Tibial nerve (tissue), 4 donors: ENCODE results near the gene PRXL2B. TPM values are rescaled to one million over a fixed set of nuclear protein-coding genes. Genes with fewer than 3 reads are reported as not detected.
A peak's percentile ranks its signal among the peaks of the same experiment; 100 is the strongest.

Experiments used
- DNase-seq, 2 donors: peaks; one replicate each; pipeline ENCODE4 v3.0.0-alpha.2; 2019; ENCODE audit warnings: low spot score in 2 of 2
- H3K27ac ChIP-seq, 4 donors: fragments of 200-600 bp; sonication (generic) in 3 of 4; one replicate each; pipeline ENCODE4 v1.5.1; 2017 to 2019; ENCODE audit warnings: mild to moderate bottlenecking in 1 of 4
- H3K27me3 ChIP-seq, 2 donors: fragments of 200-600 bp; sonication (generic) in 1 of 2; one replicate each; pipeline versions ENCODE4 v1.5.1 to v1.6.0; 2017 to 2019
- H3K36me3 ChIP-seq, 3 donors: fragments of 200-600 bp; sonication (generic); one replicate each; pipeline ENCODE4 v1.5.1; 2018 to 2019
- H3K4me1 ChIP-seq, 4 donors: fragments of 200-600 bp; sonication (generic) in 3 of 4; one replicate each; pipeline ENCODE4 v1.5.1; 2017 to 2019
- H3K4me3 ChIP-seq, 4 donors: fragments of 200-600 bp; sonication (generic) in 3 of 4; one replicate each; pipeline ENCODE4 v1.5.1; 2017 to 2019; ENCODE audit warnings: mild to moderate bottlenecking in 1 of 4, moderate library complexity in 1 of 4
- H3K9me3 ChIP-seq, 4 donors: fragments of 200-600 bp; sonication (generic) in 3 of 4; one replicate each; pipeline ENCODE4 v1.5.1; 2017 to 2019
- EP300 ChIP-seq, 2 donors: sonication (generic); formaldehyde crosslinking; IDR thresholded peaks; one replicate each; pipeline ENCODE4 v1.6.1; 2017; ENCODE audit warnings: antibody characterized with exemption in 2 of 2, mild to moderate bottlenecking in 1 of 2
- POLR2A ChIP-seq, 2 donors: fragments of 450-650 bp; IDR thresholded peaks; one replicate each; pipeline ENCODE4 v1.6.1; 2017; ENCODE audit warnings: antibody characterized with exemption in 2 of 2, mild to moderate bottlenecking in 2 of 2, moderate library complexity in 2 of 2
- WGBS, 2 donors: methylation state at CpG; one replicate each; pipeline ENCODE4 v1.1.5; 2018; 5-methylcytosine and 5-hydroxymethylcytosine counted together
- total RNA-seq, 4 donors: library from RNA; depleted of rRNA; stranded (reverse); fragments of >200 nt; gene quantifications; one replicate each; pipeline ENCODE4 v1.1.0, GENCODE V29; 2016
- TF ChIP-seq, protein P1 (sequence below), 5 experiments: fragments of 200-600 bp in 3 of 5; fragments of 450-650 bp in 2 of 5; sonication (generic) in 3 of 5; IDR thresholded peaks; one replicate each; pipeline ENCODE4 v1.5.1; 2016 to 2019; ENCODE audit warnings: antibody characterized with exemption in 5 of 5, mild to moderate bottlenecking in 3 of 5, moderate library complexity in 2 of 5

Gene PRXL2B
- total RNA-seq, 4 donors from 2014 or later, result 14.4 to 18.0 (median 16.9) TPM

DNA sequence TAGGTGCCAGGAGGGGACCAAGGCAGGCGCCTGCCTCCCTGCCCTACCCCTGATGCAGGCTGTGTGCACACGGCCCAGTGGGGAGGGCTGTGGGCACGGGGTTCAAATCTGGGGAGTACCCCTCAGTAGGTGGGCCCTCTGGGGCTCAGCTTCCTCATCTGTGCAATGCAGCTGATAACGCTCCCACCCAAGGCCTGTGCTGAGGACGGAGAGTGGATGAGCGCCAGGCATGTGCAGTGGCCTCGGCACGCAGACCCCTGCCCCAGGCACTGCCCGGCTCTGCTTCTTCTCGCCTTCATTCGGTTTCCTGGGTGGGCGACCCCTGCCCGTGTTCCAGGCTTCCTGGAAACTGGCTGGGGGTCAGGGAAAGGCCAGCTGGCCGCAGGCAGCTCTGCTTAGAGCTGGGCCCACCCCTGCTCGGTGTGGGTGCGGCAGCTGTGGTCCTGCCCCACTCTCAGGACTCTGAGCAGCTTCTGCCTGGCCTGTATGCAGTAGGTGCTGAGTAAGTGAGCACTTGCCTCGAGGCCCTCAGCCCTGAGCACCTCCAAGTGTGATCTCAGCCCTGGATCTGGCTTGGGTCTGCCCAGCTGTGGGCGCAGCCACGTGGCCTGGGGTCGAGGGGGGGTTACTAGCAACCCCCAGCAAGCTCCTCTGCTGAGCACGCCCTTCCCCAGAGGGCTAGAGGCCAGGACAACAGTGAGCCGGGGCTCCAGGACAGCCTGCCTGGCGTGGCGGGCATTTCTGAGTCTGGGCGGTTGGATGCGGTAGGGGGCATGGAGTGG is 42.3 kb upstream of the PRXL2B start:
- 38 to 45% methylated on average over 12 to 22 of the region's 26 CpGs for WGBS, 2 donors
- peak overlapping the region in 3 of 4 donors; percentile 95 to 98 (median 98) for H3K27ac ChIP-seq
- TF ChIP-seq EP300 (IDR thresholded peaks at IDR 0.05), result no peak
- TF ChIP-seq POLR2A (IDR thresholded peaks at IDR 0.05), result no peak
- TF ChIP-seq, protein P1, sequence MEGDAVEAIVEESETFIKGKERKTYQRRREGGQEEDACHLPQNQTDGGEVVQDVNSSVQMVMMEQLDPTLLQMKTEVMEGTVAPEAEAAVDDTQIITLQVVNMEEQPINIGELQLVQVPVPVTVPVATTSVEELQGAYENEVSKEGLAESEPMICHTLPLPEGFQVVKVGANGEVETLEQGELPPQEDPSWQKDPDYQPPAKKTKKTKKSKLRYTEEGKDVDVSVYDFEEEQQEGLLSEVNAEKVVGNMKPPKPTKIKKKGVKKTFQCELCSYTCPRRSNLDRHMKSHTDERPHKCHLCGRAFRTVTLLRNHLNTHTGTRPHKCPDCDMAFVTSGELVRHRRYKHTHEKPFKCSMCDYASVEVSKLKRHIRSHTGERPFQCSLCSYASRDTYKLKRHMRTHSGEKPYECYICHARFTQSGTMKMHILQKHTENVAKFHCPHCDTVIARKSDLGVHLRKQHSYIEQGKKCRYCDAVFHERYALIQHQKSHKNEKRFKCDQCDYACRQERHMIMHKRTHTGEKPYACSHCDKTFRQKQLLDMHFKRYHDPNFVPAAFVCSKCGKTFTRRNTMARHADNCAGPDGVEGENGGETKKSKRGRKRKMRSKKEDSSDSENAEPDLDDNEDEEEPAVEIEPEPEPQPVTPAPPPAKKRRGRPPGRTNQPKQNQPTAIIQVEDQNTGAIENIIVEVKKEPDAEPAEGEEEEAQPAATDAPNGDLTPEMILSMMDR (IDR thresholded peaks at IDR 0.05), result no peak
- DNase-seq, result no peak
- H3K9me3 ChIP-seq, result no peaks in the 10 kb centered on the region
- peaks cover 0 to 70% (median 47%) of the 10 kb centered on the region in 4 donors for H3K4me1 ChIP-seq
- H3K27me3 ChIP-seq, result peaks cover 0 to 18% of the 10 kb centered on the region in 2 donors
- H3K4me3 ChIP-seq, result no peak overlapping the region
- H3K36me3 ChIP-seq, result no peaks in the 10 kb centered on the region

DNA sequence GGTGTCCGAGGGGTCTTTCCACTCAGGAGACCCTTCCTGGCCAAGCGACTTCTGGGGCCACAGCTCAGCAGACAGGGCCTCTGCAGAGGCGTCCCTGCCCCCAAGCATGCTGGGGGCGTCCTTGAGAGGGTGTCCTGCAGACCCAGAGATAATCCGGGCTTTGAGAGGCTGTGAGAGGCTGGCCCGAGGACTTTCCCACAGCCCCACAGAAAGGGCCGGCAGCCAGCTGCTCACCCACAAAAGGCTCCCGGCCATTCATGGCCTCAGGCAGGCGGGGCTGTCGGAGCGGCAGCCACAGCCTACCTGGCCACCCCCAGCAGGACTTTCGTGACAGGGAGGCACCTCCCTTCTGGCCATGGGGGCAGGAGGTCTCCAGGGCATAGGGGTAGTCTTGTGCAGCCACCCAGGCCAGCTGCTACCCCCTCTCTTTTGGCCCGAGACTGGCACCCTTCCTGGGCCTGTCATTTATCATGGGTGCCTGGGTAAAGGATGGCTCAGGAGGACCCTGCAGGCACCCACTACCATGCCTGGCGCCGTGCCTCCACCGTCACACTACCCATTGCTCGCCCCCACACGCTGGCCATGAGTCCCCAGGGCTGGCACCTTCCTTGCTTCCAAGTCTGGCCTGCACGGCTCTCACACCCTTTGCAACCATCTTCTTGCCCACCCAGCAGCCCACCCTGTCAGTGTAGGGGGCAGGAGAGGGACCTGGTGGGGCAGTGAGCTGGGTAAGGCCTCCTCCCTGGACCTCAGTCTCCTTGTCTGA is 41.5 kb upstream of the PRXL2B start:
- 47 to 59% methylated on average over 8 to 18 of the region's 19 CpGs for WGBS, 2 donors
- DNase-seq, result no peak
- peak overlapping the region; percentile 94 to 98 (median 96) for H3K27ac ChIP-seq

DNA sequence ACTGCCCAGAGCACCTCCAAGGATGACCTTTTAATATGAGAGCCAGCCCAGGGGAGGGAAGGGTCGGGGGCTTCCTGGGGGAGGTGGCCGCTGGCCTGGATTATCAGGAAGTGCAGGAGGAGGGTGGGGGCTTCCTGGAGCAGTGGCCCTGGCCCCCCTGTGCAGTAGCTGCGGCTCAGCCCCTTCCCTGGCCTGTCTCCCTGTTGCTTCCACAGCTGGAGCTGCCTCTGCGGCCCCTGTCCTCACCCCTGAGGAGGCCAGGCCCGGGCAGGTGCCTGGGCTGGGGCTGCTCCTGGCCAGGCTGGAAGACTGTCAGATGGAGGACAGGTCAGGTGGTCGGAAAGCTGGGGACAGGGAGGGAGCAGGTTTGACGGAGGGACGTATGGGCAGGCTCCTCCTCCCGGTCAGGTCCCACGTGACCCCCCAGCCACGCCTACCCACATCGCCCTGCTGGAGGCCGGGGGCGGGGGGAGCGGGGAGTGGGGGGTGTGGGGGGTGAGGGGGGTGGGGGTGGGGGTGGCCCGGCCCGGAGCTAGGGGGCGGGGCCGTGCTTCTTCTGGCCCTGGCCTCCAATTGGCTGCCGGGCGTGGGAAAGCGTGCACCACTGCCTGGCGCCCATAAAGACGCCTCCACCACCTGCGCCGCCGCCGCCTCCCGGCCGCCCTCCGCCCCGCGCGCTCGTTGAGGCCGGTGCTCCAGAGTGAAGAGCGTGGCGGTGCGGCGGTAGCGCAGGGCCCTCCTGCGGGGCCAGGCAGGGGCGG is 40.6 kb upstream of the PRXL2B start:
- Histone ChIP-seq H3K4me1 (peaks cover 0 to 71% (median 51%) of the 10 kb centered on the region in 4 donors), H3K36me3 (no peaks in the 10 kb centered on the region), H3K27ac (peak overlapping the region; percentile 94 to 98 (median 96)), H3K4me3 (peak overlapping the region; percentile 36 to 68 (median 51)), H3K9me3 (no peaks in the 10 kb centered on the region), H3K27me3 (peaks cover 0 to 4% of the 10 kb centered on the region in 2 donors)
- peak; percentile 78 for DNase-seq
- 8% methylated on average over 10 to 12 of the region's 43 CpGs for WGBS, 2 donors
- TF ChIP-seq, protein P1 (IDR thresholded peaks at IDR 0.05), result no peak
- TF ChIP-seq EP300 (IDR thresholded peaks at IDR 0.05) (no peak), POLR2A (IDR thresholded peaks at IDR 0.05) (no peak)

More for the DNA sequence above, 41.5 kb upstream of the PRXL2B start:
- H3K27me3 ChIP-seq, result peaks cover 0 to 11% of the 10 kb centered on the region in 2 donors
- peaks cover 0 to 78% (median 53%) of the 10 kb centered on the region in 4 donors for H3K4me1 ChIP-seq
- H3K4me3 ChIP-seq, result no peak overlapping the region
- TF ChIP-seq EP300 (IDR thresholded peaks at IDR 0.05) (no peak), POLR2A (IDR thresholded peaks at IDR 0.05) (no peak)
- TF ChIP-seq, protein P1 (IDR thresholded peaks at IDR 0.05), result no peak
- no peaks in the 10 kb centered on the region for H3K9me3 ChIP-seq
- no peaks in the 10 kb centered on the region for H3K36me3 ChIP-seq

DNA sequence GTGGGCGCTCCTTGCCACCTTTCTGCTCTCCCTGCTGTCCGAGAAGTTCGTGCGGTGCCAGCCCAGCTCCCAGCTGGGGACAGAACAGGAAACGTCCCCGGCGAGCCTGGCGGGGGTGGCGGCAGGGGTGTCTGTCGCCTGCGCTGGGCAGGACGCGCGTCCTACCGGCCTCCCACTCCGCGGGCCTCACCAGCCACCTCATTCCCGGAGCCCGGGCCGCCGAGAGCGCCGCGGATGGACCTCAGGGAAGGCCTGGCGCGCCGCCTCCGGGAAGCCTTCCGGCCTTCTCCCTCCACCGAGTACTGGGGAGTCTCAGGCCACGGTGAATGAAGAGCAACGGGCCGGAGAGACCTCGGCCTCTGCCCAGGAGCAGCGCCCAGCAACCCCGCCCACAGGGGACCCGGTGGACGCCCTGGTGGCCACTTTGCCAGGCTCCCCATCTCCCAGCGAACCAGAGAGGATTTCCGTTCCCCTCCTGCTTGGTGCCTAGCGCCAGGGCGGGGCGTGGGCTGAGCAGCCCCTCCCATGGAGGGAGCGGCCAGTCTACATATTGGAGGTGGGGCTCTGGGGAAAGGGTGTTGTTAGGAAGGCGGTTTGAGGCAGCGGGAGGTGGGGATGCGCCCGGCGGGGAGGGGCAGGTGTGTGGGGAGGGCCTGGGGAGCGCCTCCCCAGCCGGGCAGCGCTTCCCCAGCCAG is 39.9 kb upstream of the PRXL2B start:
- Histone ChIP-seq H3K27me3 (no peaks in the 10 kb centered on the region), H3K4me1 (peaks cover 0 to 67% (median 49%) of the 10 kb centered on the region in 4 donors), H3K27ac (peak overlapping the region; percentile 94 to 98 (median 96)), H3K4me3 (peak overlapping the region; percentile 36 to 68 (median 51)), H3K36me3 (no peaks in the 10 kb centered on the region), H3K9me3 (no peaks in the 10 kb centered on the region)
- 0 to 6% methylated on average over 8 to 22 of the region's 52 CpGs for WGBS, 2 donors
- TF ChIP-seq, protein P1 (IDR thresholded peaks at IDR 0.05), result peak in 2 of 5 experiments; percentile 36 to 42
- TF ChIP-seq EP300 (IDR thresholded peaks at IDR 0.05), result peak in 1 of 2 donors; percentile 76
- peak; percentile 41 to 47 for TF ChIP-seq POLR2A (IDR thresholded peaks at IDR 0.05)
- peak; percentile 68 to 81 for DNase-seq
